ENCODE results near the gene SCT. TPM values are rescaled to one million over a fixed set of nuclear protein-coding genes. Genes with fewer than 3 reads are reported as not detected.

The SCT gene
- polyA plus RNA-seq, 1 donor from 2014 or later, result not detected

DNA sequence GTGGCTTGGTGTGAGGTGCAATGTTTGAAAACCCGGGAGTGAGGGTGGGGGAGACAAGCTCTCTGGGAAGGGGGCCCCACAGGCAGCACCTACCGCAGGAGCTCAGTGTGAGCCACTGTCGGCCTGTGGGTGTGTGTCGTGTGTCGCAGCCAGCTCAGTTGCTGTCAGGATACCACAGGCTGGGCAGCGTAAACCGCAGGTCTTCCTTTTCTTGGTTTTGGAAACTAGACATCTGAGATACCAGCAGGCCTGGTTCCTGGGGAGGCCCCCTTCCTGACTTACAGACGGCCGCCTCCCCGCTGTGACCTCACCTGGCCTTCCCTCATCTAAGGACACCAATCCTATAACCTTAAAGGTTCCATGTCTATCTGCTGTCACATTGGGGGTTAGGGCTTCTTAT is 30.6 kb downstream of the SCT start:
- Mint-ChIP-seq H3K36me3 (peaks cover 4% of the 10 kb centered on the region), H3K4me3 (no peak overlapping the region), H3K27me3 (no peaks in the 10 kb centered on the region), H3K4me1 (no peaks in the 10 kb centered on the region), H3K9me3 (no peaks in the 10 kb centered on the region), H3K27ac (peak overlapping the region in 1 of 3 donors; percentile 43)

DNA sequence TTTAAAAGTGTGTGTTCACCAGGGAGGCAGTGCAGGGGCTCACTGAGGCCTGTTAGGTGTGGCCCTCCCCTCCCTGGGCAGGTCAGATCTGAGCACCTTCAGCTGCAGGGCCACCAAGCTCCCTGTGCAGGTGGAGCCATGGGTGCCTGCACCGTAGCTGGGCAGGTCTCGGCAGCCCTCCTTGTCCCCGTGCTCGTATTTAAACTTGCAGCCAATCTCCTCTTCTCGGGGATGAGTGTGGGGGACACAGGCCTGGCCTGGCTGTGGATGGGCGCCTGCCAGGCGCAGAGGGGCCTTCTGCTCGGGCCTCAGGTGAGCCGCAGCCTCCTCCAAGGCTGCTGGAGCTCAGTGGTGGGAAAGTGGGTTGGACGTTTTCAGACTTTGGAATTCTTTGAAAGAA is 31.6 kb downstream of the SCT start:
- Mint-ChIP-seq H3K36me3 (peaks cover 4% of the 10 kb centered on the region), H3K27ac (no peak overlapping the region), H3K27me3 (no peaks in the 10 kb centered on the region), H3K9me3 (no peaks in the 10 kb centered on the region), H3K4me3 (no peak overlapping the region), H3K4me1 (no peaks in the 10 kb centered on the region)

GRCh38 chr11:593347-593746 is 33.6 kb downstream of the SCT start:
- no peaks in the 10 kb centered on the region for H3K27me3 Mint-ChIP-seq
- no peak overlapping the region for H3K4me3 Mint-ChIP-seq
- H3K36me3 Mint-ChIP-seq, result peaks cover 4% of the 10 kb centered on the region
- no peaks in the 10 kb centered on the region for H3K9me3 Mint-ChIP-seq
- H3K4me1 Mint-ChIP-seq, result no peaks in the 10 kb centered on the region
- peak overlapping the region in 1 of 3 donors; percentile 43 for H3K27ac Mint-ChIP-seq

GRCh38 chr11:592918-593317 is 34.1 kb downstream of the SCT start:
- peaks cover 4% of the 10 kb centered on the region for H3K36me3 Mint-ChIP-seq
- H3K4me3 Mint-ChIP-seq, result no peak overlapping the region

DNA sequence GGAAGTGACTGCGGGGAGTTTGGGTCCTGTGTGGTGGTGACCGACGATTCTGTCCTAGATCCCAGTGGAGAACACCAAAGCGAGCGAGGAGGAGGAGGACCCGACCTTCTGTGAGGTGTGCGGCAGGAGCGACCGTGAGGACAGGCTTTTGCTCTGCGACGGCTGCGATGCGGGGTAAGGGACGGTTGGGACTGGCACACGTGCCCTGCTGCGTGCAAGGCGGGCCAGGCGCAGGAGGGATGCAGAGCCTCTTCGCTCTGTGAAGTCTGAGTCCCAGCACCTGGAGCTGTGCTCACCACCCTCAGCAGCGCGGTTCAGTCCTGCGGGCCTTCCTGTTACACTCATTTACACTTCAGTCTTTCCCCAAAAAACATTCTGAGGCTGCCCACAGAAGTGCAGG is 34.5 kb downstream of the SCT start:
- Mint-ChIP-seq H3K36me3 (peaks cover 4% of the 10 kb centered on the region), H3K4me3 (peak overlapping the region in 1 of 4 donors; percentile 63), H3K27ac (peak overlapping the region in 1 of 3 donors; percentile 14), H3K9me3 (no peaks in the 10 kb centered on the region), H3K27me3 (no peaks in the 10 kb centered on the region), H3K4me1 (no peaks in the 10 kb centered on the region)

More at GRCh38 chr11:592918-593317, 34.1 kb downstream of the SCT start:
- Mint-ChIP-seq H3K4me1 (no peaks in the 10 kb centered on the region), H3K9me3 (no peaks in the 10 kb centered on the region), H3K27ac (no peak overlapping the region), H3K27me3 (no peaks in the 10 kb centered on the region)

DNA sequence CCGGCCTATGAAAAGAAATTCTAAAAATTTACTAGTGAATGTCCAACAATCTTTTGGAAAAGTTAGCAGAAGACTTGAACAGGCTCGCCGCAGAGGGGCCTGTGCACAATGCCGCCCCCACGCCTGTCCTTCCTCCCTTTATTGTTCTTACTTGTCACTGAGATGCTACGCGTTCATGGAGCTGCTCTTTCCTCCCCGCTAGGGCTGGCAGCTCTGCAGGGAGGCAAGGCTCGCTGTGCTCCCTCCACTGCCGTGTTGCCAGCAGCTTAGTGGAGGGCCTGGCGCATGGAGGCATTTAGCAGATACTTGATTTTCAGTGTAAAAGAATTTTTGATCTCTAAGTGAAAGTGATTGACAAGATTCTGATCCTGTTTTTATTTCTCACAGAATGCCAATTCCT is 36.0 kb downstream of the SCT start:
- Mint-ChIP-seq H3K9me3 (no peaks in the 10 kb centered on the region), H3K36me3 (peaks cover 4% of the 10 kb centered on the region), H3K27ac (peak overlapping the region in 1 of 3 donors; percentile 32), H3K4me1 (no peaks in the 10 kb centered on the region), H3K27me3 (no peaks in the 10 kb centered on the region), H3K4me3 (no peak overlapping the region)

DNA sequence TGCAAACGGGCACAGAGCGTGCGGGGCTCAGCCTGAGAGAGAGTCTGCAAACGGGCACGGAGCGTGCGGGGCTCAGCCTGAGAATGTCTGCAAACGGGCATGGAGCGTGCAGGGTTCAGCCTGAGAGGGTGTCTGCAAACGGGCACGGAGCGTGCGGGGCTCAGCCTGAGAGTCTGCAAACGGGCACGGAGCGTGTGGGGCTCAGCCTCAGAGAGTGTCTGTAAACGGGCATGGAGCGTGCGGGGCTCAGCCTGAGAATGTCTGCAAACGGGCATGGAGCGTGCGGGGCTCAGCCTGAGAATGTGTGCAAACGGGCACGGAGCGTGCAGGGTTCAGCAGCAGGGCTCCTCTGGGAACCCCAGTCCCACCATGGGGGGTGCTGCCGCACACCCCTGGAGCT is 37.2 kb downstream of the SCT start:
- Mint-ChIP-seq H3K9me3 (no peaks in the 10 kb centered on the region), H3K27ac (no peak overlapping the region), H3K36me3 (peaks cover 3% of the 10 kb centered on the region), H3K4me1 (no peaks in the 10 kb centered on the region), H3K4me3 (no peak overlapping the region), H3K27me3 (no peaks in the 10 kb centered on the region)

DNA sequence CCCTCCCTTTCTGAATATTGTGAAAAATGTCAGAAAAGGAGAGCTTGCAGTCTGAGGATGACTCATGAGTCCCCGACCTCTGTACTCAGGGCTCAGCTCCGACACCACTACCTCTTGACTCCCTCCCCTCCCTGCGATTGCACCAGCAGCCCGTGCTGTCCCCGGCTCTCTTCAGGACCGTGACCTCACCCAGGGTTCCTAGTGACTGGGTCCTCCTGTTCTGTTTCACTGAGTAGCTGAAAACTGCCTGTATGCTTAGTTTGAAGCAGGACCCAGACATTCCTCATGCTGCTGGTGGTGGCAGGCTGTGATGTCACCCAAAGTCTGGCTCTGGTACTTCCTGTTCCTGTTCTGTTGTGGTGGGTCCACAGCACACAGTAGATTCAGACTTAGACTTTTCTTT is 39.0 kb downstream of the SCT start:
- Mint-ChIP-seq H3K27ac (peak overlapping the region in 2 of 3 donors; percentile 63 to 78), H3K9me3 (no peaks in the 10 kb centered on the region), H3K27me3 (no peaks in the 10 kb centered on the region), H3K36me3 (no peaks in the 10 kb centered on the region), H3K4me3 (peak overlapping the region in 1 of 4 donors; percentile 53), H3K4me1 (no peaks in the 10 kb centered on the region)

- Mint-ChIP-seq H3K4me1 (no peaks in the 10 kb centered on the region), H3K9me3 (no peaks in the 10 kb centered on the region), H3K27ac (peak overlapping the region in 1 of 3 donors; percentile 78), H3K36me3 (no peaks in the 10 kb centered on the region), H3K4me3 (peak overlapping the region in 1 of 4 donors; percentile 29), H3K27me3 (no peaks in the 10 kb centered on the region)
These were observed 39.4 kb downstream of the SCT start for GRCh38 chr11:587546-587945.

- no peak overlapping the region for H3K27ac Mint-ChIP-seq
- no peaks in the 10 kb centered on the region for H3K9me3 Mint-ChIP-seq
- H3K27me3 Mint-ChIP-seq, result no peaks in the 10 kb centered on the region
- H3K4me1 Mint-ChIP-seq, result peaks cover 0 to 2% (median 1%) of the 10 kb centered on the region in 3 donors
- H3K4me3 Mint-ChIP-seq, result no peak overlapping the region
- no peaks in the 10 kb centered on the region for H3K36me3 Mint-ChIP-seq
These were observed 40.3 kb downstream of the SCT start for GRCh38 chr11:586376-587316.

- H3K36me3 Mint-ChIP-seq, result no peaks in the 10 kb centered on the region
- H3K27ac Mint-ChIP-seq, result peak overlapping the region in 1 of 3 donors; percentile 39
- H3K4me3 Mint-ChIP-seq, result peak overlapping the region in 1 of 4 donors; percentile 32
- H3K27me3 Mint-ChIP-seq, result no peaks in the 10 kb centered on the region
- no peaks in the 10 kb centered on the region for H3K9me3 Mint-ChIP-seq
- peaks cover 7 to 14% (median 9%) of the 10 kb centered on the region in 3 donors for H3K4me1 Mint-ChIP-seq
These were observed 42.7 kb downstream of the SCT start for GRCh38 chr11:584287-584686.

DNA sequence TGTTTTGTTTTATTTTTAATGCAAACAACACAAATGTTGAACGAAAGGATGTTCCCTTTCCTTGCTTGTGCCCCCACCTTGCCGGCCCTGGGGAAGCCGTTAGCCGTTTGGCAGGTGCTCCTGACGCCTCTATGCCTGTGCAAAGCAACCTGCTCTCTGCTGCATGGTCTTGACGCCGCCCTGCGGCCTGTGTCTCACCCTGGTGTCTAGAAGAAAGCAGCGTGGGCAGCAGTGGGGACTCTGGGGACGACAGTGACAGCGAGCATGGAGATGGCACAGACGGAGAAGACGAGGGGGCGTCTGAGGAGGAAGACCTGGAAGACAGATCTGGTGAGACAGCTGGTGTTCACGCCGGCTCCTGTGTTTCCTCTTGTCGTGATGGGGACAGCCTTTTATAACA is 45.2 kb downstream of the SCT start:
- no peaks in the 10 kb centered on the region for H3K36me3 Mint-ChIP-seq
- H3K4me3 Mint-ChIP-seq, result no peak overlapping the region
- peak overlapping the region in 2 of 3 donors; percentile 36 to 43 for H3K27ac Mint-ChIP-seq
- H3K4me1 Mint-ChIP-seq, result peaks cover 15 to 28% (median 21%) of the 10 kb centered on the region in 3 donors
- no peaks in the 10 kb centered on the region for H3K9me3 Mint-ChIP-seq
- H3K27me3 Mint-ChIP-seq, result no peaks in the 10 kb centered on the region

GRCh38 chr11:581342-581741 is 45.6 kb downstream of the SCT start:
- Mint-ChIP-seq H3K9me3 (no peaks in the 10 kb centered on the region), H3K4me1 (peaks cover 15 to 28% (median 21%) of the 10 kb centered on the region in 3 donors), H3K36me3 (no peaks in the 10 kb centered on the region), H3K4me3 (peak overlapping the region in 3 of 4 donors; percentile 24 to 60 (median 42)), H3K27ac (peak overlapping the region in 2 of 3 donors; percentile 36 to 43), H3K27me3 (no peaks in the 10 kb centered on the region)

DNA sequence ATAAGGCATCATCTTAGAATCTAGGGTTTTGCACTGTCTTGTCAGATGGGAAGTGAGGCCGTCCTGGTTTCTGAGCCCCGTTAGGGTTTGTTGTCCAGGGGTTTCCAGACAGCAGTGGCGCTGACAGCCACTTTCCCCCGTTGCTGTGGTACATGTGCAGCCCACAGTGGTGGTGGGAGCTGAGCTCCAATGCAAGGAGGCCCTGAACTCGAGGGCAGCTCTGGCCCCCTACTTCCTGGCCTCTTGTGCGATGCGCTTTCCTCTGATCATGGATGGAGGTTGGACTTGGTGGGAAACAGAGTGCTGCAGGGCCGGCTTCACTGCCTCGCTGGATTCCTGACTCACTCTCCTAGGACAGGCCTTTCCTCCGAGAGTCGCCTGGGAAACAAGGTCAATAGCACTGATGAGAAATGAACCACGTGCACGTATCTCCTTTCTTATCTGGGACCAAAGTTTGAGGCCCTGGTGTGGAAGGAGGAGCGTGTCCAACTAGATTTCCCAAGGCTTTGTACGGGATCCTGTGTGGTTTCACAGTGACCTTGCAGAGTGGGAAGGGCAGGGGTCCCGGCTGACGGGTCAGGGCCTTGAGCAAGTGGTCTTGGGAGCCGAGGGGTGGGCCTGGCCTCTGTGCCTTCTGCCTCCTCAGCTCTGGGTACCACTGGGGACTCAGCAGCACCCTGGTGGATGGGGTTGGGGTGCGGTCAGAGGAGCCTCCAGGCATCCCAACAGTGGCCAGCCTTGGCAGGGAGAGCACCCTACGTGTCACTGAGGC is 47.0 kb downstream of the SCT start:
- Mint-ChIP-seq H3K4me3 (peak overlapping the region in 3 of 4 donors; percentile 60 to 94 (median 63)), H3K4me1 (peaks cover 20 to 30% (median 22%) of the 10 kb centered on the region in 3 donors), H3K9me3 (peaks cover 0 to 2% (median 0%) of the 10 kb centered on the region in 3 donors), H3K27me3 (peaks cover 2% of the 10 kb centered on the region), H3K27ac (peak overlapping the region in 1 of 3 donors; percentile 87), H3K36me3 (no peaks in the 10 kb centered on the region)
